Loucy (cell line): Measurements from ENCODE around the gene PAK1.

Experiments used
- H2AFZ ChIP-seq: fragments of 200-600 bp; sonication (generic); 2 replicates; pipeline ENCODE4 v1.6.0; 2016; ENCODE audit warnings: antibody characterized with exemption, mild to moderate bottlenecking, low read length, moderate library complexity
- H3F3A ChIP-seq: fragments of 200-600 bp; 2 replicates; pipeline ENCODE4 v1.6.0; 2016; ENCODE audit warnings: antibody characterized with exemption, low read depth, mild to moderate bottlenecking
- H3K27me3 ChIP-seq: fragments of 200-600 bp; sonication (generic); 2 replicates; pipeline ENCODE4 v1.6.1; 2014; ENCODE audit warnings: low read length, mild to moderate bottlenecking; ENCODE audit not compliant: insufficient read depth, poor library complexity, severe bottlenecking
- H3K36me3 ChIP-seq: fragments of 200-600 bp; sonication (generic); 2 replicates; pipeline ENCODE4 v1.6.1; 2016; ENCODE audit warnings: low read length; ENCODE audit not compliant: insufficient read depth
- H3K4me1 ChIP-seq: fragments of 200-600 bp; sonication (generic); 2 replicates; pipeline ENCODE4 v1.5.1; 2014; ENCODE audit warnings: low read length, mild to moderate bottlenecking; ENCODE audit not compliant: insufficient read depth, poor library complexity, severe bottlenecking
- H3K4me2 ChIP-seq: fragments of 200-600 bp; sonication (generic); 2 replicates; pipeline ENCODE4 v1.6.0; 2014; ENCODE audit warnings: antibody characterized with exemption, low read length, low read depth, mild to moderate bottlenecking; ENCODE audit not compliant: poor library complexity, severe bottlenecking
- H3K4me3 ChIP-seq: fragments of 200-600 bp; sonication (generic); 2 replicates; pipeline ENCODE4 v1.5.1; 2014; ENCODE audit warnings: low read length, mild to moderate bottlenecking, mixed read lengths; ENCODE audit not compliant: poor library complexity, severe bottlenecking
- H3K79me2 ChIP-seq: fragments of 200-600 bp; sonication (generic); 2 replicates; pipeline ENCODE4 v1.6.1; 2014; ENCODE audit warnings: low read length; ENCODE audit not compliant: insufficient read depth
- H3K9ac ChIP-seq: fragments of 200-600 bp; sonication (generic); 2 replicates; pipeline ENCODE4 v1.6.0; 2014; ENCODE audit warnings: mild to moderate bottlenecking, low read depth, low read length, moderate library complexity; ENCODE audit not compliant: poor library complexity, severe bottlenecking
- H3K9me2 ChIP-seq: fragments of 200-600 bp; sonication (generic); replicated peaks from 2 replicates; pipeline ENCODE4 v1.6.1; 2016; ENCODE audit warnings: low read depth, low read length, mixed read lengths
- H3K9me3 ChIP-seq: fragments of 200-600 bp; sonication (generic); 2 replicates; pipeline ENCODE4 v1.6.1; 2014; ENCODE audit warnings: mild to moderate bottlenecking, antibody characterized with exemption, low read length, low read depth; ENCODE audit not compliant: insufficient read depth
- H4K20me1 ChIP-seq: fragments of 200-600 bp; sonication (generic); 2 replicates; pipeline ENCODE4 v1.6.0; 2014; ENCODE audit warnings: antibody characterized with exemption, low read length, mild to moderate bottlenecking; ENCODE audit not compliant: insufficient read depth, poor library complexity, severe bottlenecking
- CTCF ChIP-seq: fragments of 200-600 bp; sonication (generic); conservative IDR thresholded peaks from 2 replicates; pipeline ENCODE4 v1.5.1; 2014; ENCODE audit warnings: mild to moderate bottlenecking, antibody characterized with exemption, low read length
- EZH2phosphoT487 ChIP-seq: fragments of 200-600 bp; IDR thresholded peaks from 2 replicates; pipeline ENCODE4 v1.6.1; 2018; ENCODE audit warnings: antibody characterized with exemption, mild to moderate bottlenecking, moderate library complexity, borderline replicate concordance

The PAK1 gene

GRCh38 chr11:77421041-77421723 is 52.7 kb downstream of the PAK1 start:
- Histone ChIP-seq H3K4me1 (peaks cover 34% of the 10 kb centered on the region), H3K36me3 (no peaks in the 10 kb centered on the region), H3K9ac (no peak overlapping the region), H3K9me3 (no peaks in the 10 kb centered on the region), H3K4me2 (no peak overlapping the region), H4K20me1 (no peaks in the 10 kb centered on the region), H3K9me2 (no peaks in the 10 kb centered on the region), H2AFZ (no peak overlapping the region), H3K4me3 (no peak overlapping the region), H3F3A (no peaks in the 10 kb centered on the region), H3K27me3 (no peaks in the 10 kb centered on the region), H3K79me2 (peaks cover 24% of the 10 kb centered on the region)
- TF ChIP-seq CTCF (no peak), EZH2phosphoT487 (no peak)

GRCh38 chr11:77418971-77419597 is 54.8 kb downstream of the PAK1 start:
- Histone ChIP-seq H3K4me2 (peak overlapping the region; percentile 20), H3K4me1 (peaks cover 19% of the 10 kb centered on the region), H3K36me3 (no peaks in the 10 kb centered on the region)

DNA sequence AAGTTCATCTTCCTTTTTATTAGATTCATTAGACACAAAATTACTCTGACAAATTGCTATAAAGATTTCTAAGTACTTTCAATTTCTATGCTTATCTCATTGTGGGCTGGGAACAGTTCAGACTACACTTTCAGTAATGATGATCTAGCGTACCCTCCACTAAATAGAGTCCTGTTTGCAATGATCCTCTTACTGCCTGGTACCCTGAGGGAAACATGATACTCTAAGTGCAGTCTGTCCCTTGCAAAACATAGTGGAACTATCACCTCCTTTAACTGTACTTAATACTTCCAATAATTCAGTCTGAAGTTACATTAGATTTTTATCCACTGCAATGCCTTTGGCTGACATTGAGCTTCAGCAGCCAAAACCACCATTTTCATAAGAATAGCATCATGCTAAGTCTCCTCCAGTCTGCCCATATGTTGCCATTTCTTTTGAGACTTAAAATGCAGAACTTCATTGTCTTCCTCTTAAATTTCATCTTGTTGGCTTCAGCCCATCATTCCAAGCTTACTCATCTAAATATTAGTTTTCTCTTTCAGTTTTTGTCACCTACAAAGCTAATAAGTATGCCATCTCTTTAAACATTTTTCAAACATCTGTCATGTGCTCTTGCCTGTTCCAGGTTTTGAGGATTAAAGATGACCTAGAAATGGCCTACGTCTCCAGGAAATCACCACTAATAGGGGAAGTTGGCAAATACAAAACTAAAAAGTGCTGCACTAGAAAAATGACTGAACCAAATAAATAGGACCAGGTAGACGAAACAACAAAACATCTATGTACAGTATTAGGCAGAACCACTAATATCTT is 55.5 kb downstream of the PAK1 start:
- Histone ChIP-seq H3K9ac (no peak overlapping the region), H3K4me1 (peaks cover 14% of the 10 kb centered on the region), H3K4me3 (no peak overlapping the region), H3K9me3 (no peaks in the 10 kb centered on the region), H3K36me3 (no peaks in the 10 kb centered on the region), H3K79me2 (peaks cover 29% of the 10 kb centered on the region), H3K27me3 (no peaks in the 10 kb centered on the region), H3K9me2 (no peaks in the 10 kb centered on the region), H3K4me2 (peak overlapping the region; percentile 20), H2AFZ (no peak overlapping the region), H3F3A (no peaks in the 10 kb centered on the region), H4K20me1 (no peaks in the 10 kb centered on the region)
- no peak for TF ChIP-seq CTCF
- no peak for TF ChIP-seq EZH2phosphoT487

More at GRCh38 chr11:77418971-77419597, 54.8 kb downstream of the PAK1 start:
- Histone ChIP-seq H3K27me3 (no peaks in the 10 kb centered on the region), H2AFZ (no peak overlapping the region), H3K9me3 (no peaks in the 10 kb centered on the region), H4K20me1 (no peaks in the 10 kb centered on the region), H3K9me2 (no peaks in the 10 kb centered on the region), H3F3A (no peaks in the 10 kb centered on the region), H3K9ac (no peak overlapping the region), H3K79me2 (peaks cover 28% of the 10 kb centered on the region), H3K4me3 (no peak overlapping the region)
- TF ChIP-seq CTCF = no peak
- no peak for TF ChIP-seq EZH2phosphoT487
